HCT116 (cell line): ENCODE data around the gene MBD5. TPM values are rescaled to one million over a fixed set of nuclear protein-coding genes. Genes with fewer than 3 reads are reported as not detected.
"Not testable (repeated sequence)": the region's sequence is repeated elsewhere in the genome, so short reads cannot be mapped to it uniquely, and the experiment has no call there.

ENCODE experiments used
- ATAC-seq: fragments of 200-7000 bp; cut with Tn5 transposase; 2 replicates; pipeline ENCODE4 v1.9.1; 2020; ENCODE audit warnings: mild to moderate bottlenecking, moderate library complexity
- BruUV-seq: library from RNA; stranded (reverse); fragments of 400-500 nt; replicated peaks from 2 replicates; lab custom pipeline; 2021; lab: Mats Ljungman, UMichigan
- CTCF ChIA-PET: fragments of 300-600 bp; sonication (Branson Sonifier 250); formaldehyde crosslinking; loops from one replicate; lab custom pipeline; 2021; ENCODE audit warnings: antibody characterized with exemption; lab: Charles Lee
- POLR2A ChIA-PET: fragments of 300-600, 350-600 bp; sonication (Branson Sonifier 250); formaldehyde crosslinking; loops from one replicate; lab custom pipeline; 2021; ENCODE audit warnings: antibody characterized with exemption; lab: Charles Lee
- RAD21 ChIA-PET, 2 experiments: fragments of 300-600 bp; sonication (Branson Sonifier 250); formaldehyde crosslinking; loops; one replicate each; lab custom pipeline; 2023; ENCODE audit warnings: low total read pairs in 2 of 2; ENCODE audit not compliant: uncharacterized antibody in 2 of 2, unreplicated experiment in 2 of 2, low non-redundant PET in 1 of 2; lab: Charles Lee
- DNase-seq: peaks from one replicate; pipeline ENCODE4 v3.0.0-alpha.2; 2010; ENCODE audit warnings: low read depth, low spot score
- H2AFZ ChIP-seq: fragments of 200-600 bp; shearing (Covaris generic), sonication (generic); 2 replicates; pipeline ENCODE4 v1.6.1; 2017; ENCODE audit warnings: low read depth, mixed run types, mixed read lengths, antibody characterized with exemption, low read length; ENCODE audit not compliant: poor library complexity, severe bottlenecking
- H3K27ac ChIP-seq: 2 replicates; pipeline ENCODE4 v1.5.1; 2012; ENCODE audit warnings: low read depth, low read length
- H3K27me3 ChIP-seq: fragments of 200-600 bp; sonication (generic); 2 replicates; pipeline ENCODE4 v1.6.1; 2016; ENCODE audit warnings: mixed run types, low read length, mixed read lengths; ENCODE audit not compliant: insufficient read depth
- H3K36me3 ChIP-seq, 2 experiments: fragments of 200-500 bp in 1 of 2; fragments of 200-600 bp in 1 of 2; sonication (Bioruptor generic) in 1 of 2; sonication (generic) in 1 of 2; 2 replicates each; pipeline versions ENCODE4 v1.5.1 to v1.6.1; 2014 to 2016; ENCODE audit warnings: low read length in 2 of 2, inconsistent platforms in 1 of 2, mixed read lengths in 1 of 2, mixed run types in 1 of 2; ENCODE audit not compliant: insufficient read depth in 2 of 2, control insufficient read depth in 1 of 2
- H3K4me1 ChIP-seq, 2 experiments: fragments of 200-600 bp in 1 of 2; sonication (generic) in 1 of 2; 2 replicates each; pipeline versions ENCODE4 v1.5.1 to v1.6.1; 2012 to 2017; ENCODE audit warnings: low read length in 2 of 2, inconsistent platforms in 1 of 2, mild to moderate bottlenecking in 1 of 2, mixed read lengths in 1 of 2, mixed run types in 1 of 2, moderate library complexity in 1 of 2; ENCODE audit not compliant: insufficient read depth in 2 of 2, control insufficient read depth in 1 of 2
- H3K4me2 ChIP-seq: fragments of 200-600 bp; sonication (generic); 2 replicates; pipeline ENCODE4 v1.6.1; 2017; ENCODE audit warnings: mixed run types, low read length, mixed read lengths
- H3K4me3 ChIP-seq, 2 experiments: fragments of 200-600 bp in 1 of 2; sonication (generic) in 1 of 2; replicated peaks in 1 of 2; 2 replicates each; pipeline ENCODE4 v1.5.1; 2011 to 2016; ENCODE audit warnings: low read length in 2 of 2, control low read depth in 1 of 2, low read depth in 1 of 2, mild to moderate bottlenecking in 1 of 2, mixed read lengths in 1 of 2, mixed run types in 1 of 2
- H3K79me2 ChIP-seq: fragments of 200-600 bp; sonication (generic); 2 replicates; pipeline ENCODE4 v1.6.1; 2017; ENCODE audit warnings: mild to moderate bottlenecking, mixed run types, low read length, moderate library complexity, mixed read lengths; ENCODE audit not compliant: insufficient read depth
- H3K9ac ChIP-seq: fragments of 200-600 bp; sonication (generic); 2 replicates; pipeline ENCODE4 v1.6.1; 2016; ENCODE audit warnings: low read length, mixed read lengths
- H3K9me2 ChIP-seq: fragments of 200-600 bp; sonication (generic), shearing (Covaris generic); 2 replicates; pipeline ENCODE4 v1.6.1; 2017; ENCODE audit warnings: mixed run types, mild to moderate bottlenecking, moderate library complexity; ENCODE audit not compliant: insufficient read depth
- H3K9me3 ChIP-seq, 2 experiments: fragments of 200-500 bp in 1 of 2; fragments of 200-600 bp in 1 of 2; sonication (Bioruptor generic) in 1 of 2; sonication (generic) in 1 of 2; 2 replicates each; pipeline ENCODE4 v1.6.1; 2014 to 2017; ENCODE audit warnings: low read length in 2 of 2, mixed read lengths in 2 of 2, inconsistent platforms in 1 of 2, low read depth in 1 of 2, mild to moderate bottlenecking in 1 of 2, mixed run types in 1 of 2, moderate library complexity in 1 of 2; ENCODE audit not compliant: control insufficient read depth in 1 of 2, insufficient read depth in 1 of 2
- H4K20me1 ChIP-seq: fragments of 200-600 bp; sonication (generic), shearing (Covaris generic); 2 replicates; pipeline ENCODE4 v1.6.1; 2017; ENCODE audit warnings: mixed run types, mild to moderate bottlenecking, moderate library complexity; ENCODE audit not compliant: insufficient read depth
- CBX3 ChIP-seq: IDR thresholded peaks from 2 replicates; pipeline ENCODE4 v1.6.1; 2012; ENCODE audit warnings: low read depth
- CEBPB ChIP-seq: IDR thresholded peaks from 2 replicates; pipeline ENCODE4 v1.6.1; 2012; ENCODE audit warnings: low read depth
- ELF1 ChIP-seq: IDR thresholded peaks from 2 replicates; pipeline ENCODE4 v1.6.1; 2012; ENCODE audit warnings: low read depth, borderline replicate concordance
- EZH2phosphoT487 ChIP-seq: fragments of 200-600 bp; IDR thresholded peaks from 2 replicates; pipeline ENCODE4 v1.6.1; 2018; ENCODE audit warnings: antibody characterized with exemption, borderline replicate concordance
- RAD21 ChIP-seq: IDR thresholded peaks from 2 replicates; pipeline ENCODE4 v1.6.1; 2012; ENCODE audit warnings: low read depth, mild to moderate bottlenecking
- SP1 ChIP-seq: IDR thresholded peaks from 2 replicates; pipeline ENCODE4 v1.6.1; 2012; ENCODE audit warnings: low read depth
- TCF7L2 ChIP-seq: IDR thresholded peaks from 2 replicates; pipeline ENCODE4 v1.7.0; 2011; ENCODE audit warnings: borderline replicate concordance, inconsistent platforms; ENCODE audit not compliant: insufficient read depth, insufficient read length; ENCODE audit errors: extremely low read depth
- YY1 ChIP-seq: IDR thresholded peaks from 2 replicates; pipeline ENCODE4 v1.6.1; 2011; ENCODE audit warnings: low read length, low read depth, moderate library complexity, mild to moderate bottlenecking; ENCODE audit not compliant: insufficient replicate concordance; ENCODE audit errors: extremely low read depth
- intact Hi-C: fragments of 100-400 bp; cut with micrococcal nuclease; formaldehyde crosslinking; loops from 2 replicates; pipeline ENCODE4 v1.10.0; 2022
- total RNA-seq: library from RNA; stranded (reverse); gene quantifications from one replicate; pipeline ENCODE4 v1.2.1, GENCODE V29; 2021; ENCODE audit not compliant: unreplicated experiment
- TF ChIP-seq, protein P1 (sequence below): IDR thresholded peaks from 2 replicates; pipeline ENCODE4 v1.6.1; 2012

Gene MBD5
- total RNA-seq, 1 experiment from 2014 or later, result 20.5 TPM

- Histone ChIP-seq H4K20me1 (peaks cover 5% of the 10 kb centered on the region; the same call in 1 of the 2 replicates), H3K27ac (no peak overlapping the region), H3K36me3 (no peaks in the 10 kb centered on the region), H3K9me2 (no peaks in the 10 kb centered on the region; the same call in 1 of the 2 replicates), H3K9me3 (no peaks in the 10 kb centered on the region), H3K9ac (no peak overlapping the region), H3K27me3 (no peaks in the 10 kb centered on the region), H2AFZ (no peak overlapping the region), H3K4me2 (no peak overlapping the region), H3K4me1 (peaks cover 0 to 12% of the 10 kb centered on the region in 2 experiments; a peak in 2 of 4 replicates), H3K79me2 (peaks cover 98% of the 10 kb centered on the region), H3K4me3 (no peak overlapping the region)
- BruUV-seq, result no TSS peak
- no peak for DNase-seq
- POLR2A ChIA-PET, result no interaction called here
- CTCF ChIA-PET, result no interaction called here
- ATAC-seq, result no peak
- intact Hi-C loops, result no loop called here
- TF ChIP-seq TCF7L2 (no peak), CEBPB (no peak), SP1 (no peak), EZH2phosphoT487 (no peak), CBX3 (no peak), ELF1 (no peak), YY1 (no peak), RAD21 (no peak)
- TF ChIP-seq, protein P1, sequence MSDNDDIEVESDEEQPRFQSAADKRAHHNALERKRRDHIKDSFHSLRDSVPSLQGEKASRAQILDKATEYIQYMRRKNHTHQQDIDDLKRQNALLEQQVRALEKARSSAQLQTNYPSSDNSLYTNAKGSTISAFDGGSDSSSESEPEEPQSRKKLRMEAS, result no peak
- RAD21 ChIA-PET, result no interaction called here
Observed at GRCh38 chr2:148007219-148007900, 13.5 kb upstream of the MBD5 start.

DNA sequence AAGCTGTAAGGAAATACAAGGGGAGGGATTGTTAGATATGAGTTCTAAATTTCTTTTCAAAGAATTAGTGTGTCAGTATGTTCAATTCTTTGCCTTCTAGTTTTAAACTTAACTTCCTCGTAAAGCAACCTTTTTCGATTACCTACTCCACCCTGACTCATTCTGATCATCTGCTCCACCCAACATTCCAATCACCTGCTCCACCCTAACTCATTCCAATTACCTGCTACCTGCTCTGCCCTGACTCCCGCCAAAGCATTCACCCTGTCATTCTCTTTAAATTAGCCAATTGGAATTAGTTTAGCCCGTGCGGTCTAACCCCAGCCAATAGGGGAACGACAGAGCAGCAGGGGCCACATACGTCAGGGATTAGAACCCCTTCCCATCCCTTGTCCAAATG, 12.5 kb upstream of the MBD5 start:
- H2AFZ ChIP-seq, H4K20me1 ChIP-seq, CTCF ChIA-PET, H3K9me3 ChIP-seq, DNase-seq, intact Hi-C loops, BruUV-seq, H3K4me3 ChIP-seq, H3K27ac ChIP-seq, H3K9me2 ChIP-seq, ATAC-seq, RAD21 ChIA-PET, H3K36me3 ChIP-seq, POLR2A ChIA-PET, H3K9ac ChIP-seq, H3K27me3 ChIP-seq: not testable (repeated sequence)
- Histone ChIP-seq H3K79me2 (peaks cover 98% of the 10 kb centered on the region), H3K4me1 (peaks cover 0 to 12% of the 10 kb centered on the region in 2 experiments; a peak in 2 of 4 replicates), H3K4me2 (peak overlapping the region; percentile 39)
